Pancreas (tissue), 10 donors: ENCODE measurements around the gene MYO1H. TPM values are rescaled to one million over a fixed set of nuclear protein-coding genes. Genes with fewer than 3 reads are reported as not detected.
A peak's percentile ranks its signal among the peaks of the same experiment; 100 is the strongest.

Experiments
- ATAC-seq, 4 donors: fragments of 200-7000 bp; cut with Tn5 transposase; one replicate each; pipeline versions ENCODE4 v1.8.0 to v1.9.1; 2020; ENCODE audit warnings: mild to moderate bottlenecking in 4 of 4, moderate library complexity in 4 of 4
- DNase-seq, 6 donors: peaks; one replicate each; pipeline ENCODE4 v3.0.0-alpha.2; 2020
- FAIRE-seq: peaks from 2 replicates; lab custom pipeline; 2012; peaks lifted over from hg19 to GRCh38; lab: Jason Lieb, UNC
- H3K27ac ChIP-seq, 4 donors: fragments of 200-600 bp; sonication (generic); 1 replicate in 3 of 4; 2 replicates in 1 of 4; pipeline versions ENCODE4 v1.5.0 to v1.8.0; 2020
- H3K27me3 ChIP-seq, 4 donors: fragments of 200-600 bp; one replicate each; pipeline ENCODE4 v1.8.0; 2021
- H3K36me3 ChIP-seq, 3 donors: fragments of 200-600 bp; sonication (generic) in 1 of 3; one replicate each; pipeline versions ENCODE4 v1.5.0 to v1.8.0; 2020 to 2021
- H3K4me1 ChIP-seq, 3 donors: fragments of 200-600 bp; one replicate each; pipeline ENCODE4 v1.8.0; 2021
- H3K4me3 ChIP-seq, 4 donors: fragments of 200-600 bp; sonication (generic) in 2 of 4; one replicate each; pipeline versions ENCODE4 v1.5.0 to v1.8.0; 2020 to 2021
- H3K9me3 ChIP-seq, 4 donors: fragments of 200-600 bp; one replicate each; pipeline ENCODE4 v1.8.0; 2021
- WGBS, 2 donors: extraction: QIAGEN DNeasy Blood & Tissue Kit; methylation state at CpG; one replicate each; pipeline ENCODE4 v1.1.7; 2013; 5-methylcytosine and 5-hydroxymethylcytosine counted together
- intact Hi-C, 3 donors: fragments of 100-400 bp; cut with DNase I; formaldehyde crosslinking; loops; one replicate each; pipeline versions ENCODE4 v1.11.1 to v1.14.2; 2022
- polyA plus RNA-seq, 2 donors: library from polyadenylated mRNA; stranded (reverse); fragments of 200-250 nt; gene quantifications; one replicate each; pipeline ENCODE4 v1.2.3, GENCODE V29; 2013
- total RNA-seq, 6 donors: library from RNA; stranded (reverse); fragmentation: NEBNext Ultra II Directional in 4 of 6; extraction: Animal tissue kit (Norgen Biotek cat#: 25700) in 4 of 6; gene quantifications; one replicate each; pipeline versions ENCODE4 v1.2.1 to v1.2.4, GENCODE V29; 2021 to 2023
- TF ChIP-seq, protein P1 (sequence below), 4 donors: fragments of 200-600 bp; sonication (generic) in 3 of 4; IDR thresholded peaks; one replicate each; pipeline versions ENCODE4 v1.5.0 to v1.8.0; 2021; ENCODE audit warnings: antibody characterized with exemption in 4 of 4
- donor health status: healthy with polysubstance abuse.
- donor health status: DM: no; HTN: no; CAD: no; lungs with moderate emphysema.
- donor health status: DM: no; HTN: no; CAD: no.
- donor health status: control.
- donor health status: control.
- donor health status: Bipolar disorder and iron deficiency.
- donor health status: DM: yes; HTN: yes; CAD: no.
- donor health status: DM: no; HTN: no; CAD: no.
- donor health status: DM: no; HTN: no; CAD: no.
- donor health status: DM: yes; HTN: yes; CAD: no.

MYO1H gene
- total and polyA plus RNA-seq, 8 donors, result 0.07 TPM; not detected in 7

DNA sequence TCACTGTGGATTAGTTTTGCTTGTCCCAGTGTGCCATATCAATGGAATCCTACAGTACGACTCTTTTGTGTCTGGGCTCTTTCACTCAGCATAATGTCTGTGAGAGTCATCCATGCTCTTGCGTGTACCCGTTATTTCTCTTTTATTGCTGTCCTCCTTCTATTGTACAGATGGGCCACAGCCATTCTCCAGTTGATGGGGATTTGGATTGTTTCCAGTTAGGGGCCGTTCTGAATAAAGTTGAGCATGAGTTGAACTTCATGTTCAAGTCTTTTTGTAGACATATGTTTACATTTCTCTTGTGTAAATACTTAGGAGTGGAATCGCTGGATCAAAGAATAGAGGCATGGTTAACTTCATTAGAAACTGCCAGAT, 38.3 kb downstream of the MYO1H start:
- peaks cover 0 to 7% (median 0%) of the 10 kb centered on the region in 4 donors for H3K27me3 ChIP-seq
- intact Hi-C loops, result loop anchor here in 2 of 3 donors (5.0 to 10.0 kb wide), 2 partner anchors 121 to 124 kb away; no protein-coding TSS in a partner anchor
- no peak overlapping the region for H3K27ac ChIP-seq
- ATAC-seq, result no peak
- H3K9me3 ChIP-seq, result no peaks in the 10 kb centered on the region
- H3K36me3 ChIP-seq, result no peaks in the 10 kb centered on the region
- H3K4me1 ChIP-seq, result no peaks in the 10 kb centered on the region
- no peak overlapping the region for H3K4me3 ChIP-seq
- WGBS, 2 donors, result 12 to 16% methylated on average over 5 of the region's 5 CpGs
- TF ChIP-seq, protein P1, sequence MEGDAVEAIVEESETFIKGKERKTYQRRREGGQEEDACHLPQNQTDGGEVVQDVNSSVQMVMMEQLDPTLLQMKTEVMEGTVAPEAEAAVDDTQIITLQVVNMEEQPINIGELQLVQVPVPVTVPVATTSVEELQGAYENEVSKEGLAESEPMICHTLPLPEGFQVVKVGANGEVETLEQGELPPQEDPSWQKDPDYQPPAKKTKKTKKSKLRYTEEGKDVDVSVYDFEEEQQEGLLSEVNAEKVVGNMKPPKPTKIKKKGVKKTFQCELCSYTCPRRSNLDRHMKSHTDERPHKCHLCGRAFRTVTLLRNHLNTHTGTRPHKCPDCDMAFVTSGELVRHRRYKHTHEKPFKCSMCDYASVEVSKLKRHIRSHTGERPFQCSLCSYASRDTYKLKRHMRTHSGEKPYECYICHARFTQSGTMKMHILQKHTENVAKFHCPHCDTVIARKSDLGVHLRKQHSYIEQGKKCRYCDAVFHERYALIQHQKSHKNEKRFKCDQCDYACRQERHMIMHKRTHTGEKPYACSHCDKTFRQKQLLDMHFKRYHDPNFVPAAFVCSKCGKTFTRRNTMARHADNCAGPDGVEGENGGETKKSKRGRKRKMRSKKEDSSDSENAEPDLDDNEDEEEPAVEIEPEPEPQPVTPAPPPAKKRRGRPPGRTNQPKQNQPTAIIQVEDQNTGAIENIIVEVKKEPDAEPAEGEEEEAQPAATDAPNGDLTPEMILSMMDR (IDR thresholded peaks at IDR 0.05), result no peak
- no peak for FAIRE-seq
- DNase-seq, result no peak

DNA sequence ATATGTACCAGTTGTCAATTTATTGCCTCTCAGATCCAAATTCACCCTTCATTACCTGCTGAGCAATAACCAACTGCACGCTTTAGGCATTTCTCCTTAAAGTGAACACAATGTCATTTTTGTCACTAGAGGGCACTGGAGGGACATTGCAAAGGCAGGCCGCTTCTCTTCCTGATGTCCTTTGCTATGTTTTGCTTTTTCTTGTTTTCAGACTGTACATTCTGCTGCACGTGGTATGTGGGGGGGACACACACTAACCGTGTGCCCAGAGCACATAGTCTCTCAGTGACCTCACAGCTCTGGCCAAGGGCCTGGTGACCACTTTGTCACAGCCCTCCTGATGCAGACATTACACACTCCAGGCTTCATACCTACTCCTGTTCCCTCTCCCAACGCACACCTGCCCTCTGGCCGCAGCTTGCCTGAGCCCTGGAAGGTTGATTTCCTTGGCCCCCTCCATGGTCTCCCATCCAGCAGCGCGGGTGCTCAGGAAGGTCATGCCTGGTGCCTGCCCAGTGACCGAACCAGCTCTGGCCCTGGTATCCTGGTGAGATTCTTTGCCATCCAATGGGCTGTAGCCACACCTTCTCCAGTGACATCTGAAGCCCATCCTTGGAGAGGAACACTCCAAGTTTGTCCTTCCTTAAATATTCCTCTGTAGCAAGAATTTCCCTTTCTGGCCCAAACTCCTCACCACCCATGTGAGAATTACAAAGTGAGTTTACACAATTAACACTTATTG, 39.9 kb downstream of the MYO1H start:
- DNase-seq, result no peak

DNA sequence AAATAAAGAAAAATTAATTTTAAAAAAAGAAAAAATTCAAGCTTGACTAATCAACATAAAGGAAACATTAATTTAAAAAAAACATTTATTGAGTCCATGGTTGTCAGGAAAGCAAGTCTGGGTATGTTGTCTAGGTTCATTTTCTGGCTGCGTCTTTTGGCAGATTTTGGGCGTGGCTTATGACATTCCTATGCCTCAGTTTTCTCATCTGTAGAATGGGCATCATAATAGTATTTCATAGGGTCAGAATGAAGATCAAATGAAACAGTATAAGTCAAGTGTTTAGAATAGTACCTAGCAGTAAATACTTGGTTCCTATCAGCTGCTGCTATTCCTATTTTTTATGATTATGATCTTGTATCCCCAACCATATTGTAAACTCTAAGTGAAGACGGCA, 40.5 kb downstream of the MYO1H start:
- H3K9me3 ChIP-seq, result no peaks in the 10 kb centered on the region
- FAIRE-seq, result no peak
- peaks cover 0 to 8% (median 0%) of the 10 kb centered on the region in 4 donors for H3K27me3 ChIP-seq
- H3K4me3 ChIP-seq, result no peak overlapping the region
- H3K27ac ChIP-seq, result no peak overlapping the region
- H3K36me3 ChIP-seq, result no peaks in the 10 kb centered on the region
- H3K4me1 ChIP-seq, result no peaks in the 10 kb centered on the region
- intact Hi-C loops, result loop anchor here in 2 of 3 donors (5.0 to 10.0 kb wide), 2 partner anchors 123 to 126 kb away; no protein-coding TSS in a partner anchor
- TF ChIP-seq, protein P1 (IDR thresholded peaks at IDR 0.05), result no peak
- WGBS, 2 donors, result 68 to 73% methylated on average over 3 of the region's 3 CpGs
- ATAC-seq, result no peak
- no peak for DNase-seq

More for the DNA sequence above, 39.9 kb downstream of the MYO1H start:
- ATAC-seq (peak in 2 of 4 donors; percentile 49 to 53), FAIRE-seq (no peak)
- Histone ChIP-seq H3K4me3 (no peak overlapping the region), H3K27ac (no peak overlapping the region), H3K4me1 (no peaks in the 10 kb centered on the region), H3K27me3 (peaks cover 0 to 9% (median 0%) of the 10 kb centered on the region in 4 donors), H3K36me3 (no peaks in the 10 kb centered on the region), H3K9me3 (no peaks in the 10 kb centered on the region)
- TF ChIP-seq, protein P1 (IDR thresholded peaks at IDR 0.05), result peak in 1 of 4 donors; percentile 11
- WGBS, 2 donors, result 59 to 65% methylated on average over 9 of the region's 9 CpGs
- intact Hi-C loops, result loop anchor here in 2 of 3 donors (5.0 to 10.0 kb wide), 2 partner anchors 123 to 125 kb away; no protein-coding TSS in a partner anchor

DNA sequence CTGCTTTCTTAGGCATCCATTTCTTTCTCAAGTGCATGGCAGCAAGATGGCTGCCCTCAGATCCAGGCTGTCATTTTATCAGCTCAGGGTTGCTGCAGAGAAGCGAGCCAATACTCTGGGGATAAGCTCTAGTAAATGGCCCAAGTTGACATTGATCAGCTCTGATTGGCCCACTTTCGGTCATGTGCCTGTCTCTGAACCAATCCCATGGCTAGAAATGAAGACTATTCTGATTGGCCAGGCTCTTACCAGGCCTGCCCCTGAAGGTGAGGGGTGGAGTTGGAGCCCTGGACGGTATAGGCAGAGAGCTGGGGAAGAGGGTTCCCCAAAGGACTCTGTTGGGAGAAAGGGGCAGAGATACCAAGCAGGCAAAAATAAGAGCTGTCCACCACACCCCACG, 41.4 kb downstream of the MYO1H start:
- TF ChIP-seq, protein P1 (IDR thresholded peaks at IDR 0.05), result no peak
- H3K4me3 ChIP-seq, result no peak overlapping the region
- ATAC-seq (no peak), FAIRE-seq (no peak), DNase-seq (no peak)
- WGBS, 2 donors, result 52 to 56% methylated on average over 4 of the region's 4 CpGs
- intact Hi-C loops, result loop anchor here in 2 of 3 donors (5.0 to 10.0 kb wide), 2 partner anchors 124 to 127 kb away; no protein-coding TSS in a partner anchor
- H3K27me3 ChIP-seq, result peaks cover 0 to 4% (median 0%) of the 10 kb centered on the region in 4 donors
- no peaks in the 10 kb centered on the region for H3K36me3 ChIP-seq
- H3K4me1 ChIP-seq, result no peaks in the 10 kb centered on the region
- H3K27ac ChIP-seq, result no peak overlapping the region
- no peaks in the 10 kb centered on the region for H3K9me3 ChIP-seq
